ENCODE data around the gene SIRPA.

The SIRPA gene

DNA sequence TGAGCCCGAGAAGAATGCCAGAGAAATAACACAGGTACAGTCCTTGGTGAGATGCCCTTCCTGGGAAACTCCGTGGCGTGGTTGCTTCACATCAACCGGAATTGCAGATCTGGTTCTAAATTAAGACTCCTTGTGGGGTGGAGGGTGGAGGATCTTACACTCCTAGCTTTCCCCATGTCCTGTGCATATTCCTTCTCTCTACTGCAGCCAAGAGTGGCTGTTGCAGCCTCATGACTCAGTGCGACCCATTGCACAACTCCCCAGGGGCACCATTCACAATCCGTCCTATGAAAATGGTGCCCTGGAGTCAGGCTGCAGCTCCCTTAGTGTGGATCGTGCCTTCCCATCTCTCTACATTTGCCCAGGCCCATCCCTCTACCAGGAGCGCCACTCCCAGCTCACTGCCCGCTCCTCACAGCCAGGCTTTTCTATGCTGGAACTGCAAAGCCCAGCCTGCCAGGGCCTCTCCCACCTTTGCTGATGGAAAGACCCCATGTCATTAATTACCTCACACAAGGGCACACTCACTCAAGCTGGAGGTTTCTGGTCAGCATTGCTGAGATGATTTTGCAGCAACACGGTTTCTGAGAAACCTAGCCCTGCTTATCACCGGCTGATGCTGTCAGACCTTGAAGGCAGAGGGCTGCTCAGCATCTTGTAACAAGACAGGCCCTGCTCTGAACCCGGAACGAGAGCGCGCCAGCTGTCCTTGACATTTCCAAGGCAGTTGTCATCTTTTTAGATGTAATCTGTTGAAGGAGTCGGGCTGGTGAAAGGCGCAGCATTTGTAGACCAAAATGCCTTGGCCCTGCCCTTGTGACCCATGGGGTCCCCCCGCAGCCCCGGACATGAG, 39.7 kb downstream of the SIRPA start:
- no peak for FAIRE-seq

DNA sequence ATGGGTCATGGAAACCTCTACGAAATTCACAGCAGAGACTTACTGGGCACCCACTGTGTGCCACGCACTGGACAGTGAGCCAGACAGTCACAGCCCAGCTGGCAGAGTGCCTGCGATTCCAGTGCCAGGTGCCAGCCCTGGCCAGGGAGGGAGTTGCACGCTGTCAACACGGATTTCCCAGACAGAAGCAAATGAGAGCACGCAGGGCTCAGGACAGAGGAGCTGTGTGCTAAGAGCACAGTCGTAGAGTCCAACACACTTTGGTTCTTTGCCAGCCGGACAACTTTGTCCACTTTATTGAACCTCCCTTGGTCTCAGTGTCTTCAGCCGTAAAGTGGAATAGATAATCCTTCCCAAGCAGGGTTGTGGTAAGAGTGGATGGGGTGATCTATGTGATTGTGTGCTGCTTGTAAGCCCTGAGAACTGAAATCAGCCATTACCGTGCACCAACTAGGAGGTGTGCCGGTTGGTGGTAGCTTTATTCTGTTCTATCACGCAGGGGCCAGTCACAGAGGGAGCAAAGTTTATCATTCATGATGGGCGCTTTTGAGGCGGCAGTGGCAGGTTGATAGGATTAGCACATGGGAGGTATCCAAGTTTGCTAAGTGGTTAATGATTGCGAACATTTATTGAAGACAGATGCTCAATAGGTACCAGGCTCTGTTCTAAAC, 40.6 kb downstream of the SIRPA start:
- no peak for FAIRE-seq

DNA sequence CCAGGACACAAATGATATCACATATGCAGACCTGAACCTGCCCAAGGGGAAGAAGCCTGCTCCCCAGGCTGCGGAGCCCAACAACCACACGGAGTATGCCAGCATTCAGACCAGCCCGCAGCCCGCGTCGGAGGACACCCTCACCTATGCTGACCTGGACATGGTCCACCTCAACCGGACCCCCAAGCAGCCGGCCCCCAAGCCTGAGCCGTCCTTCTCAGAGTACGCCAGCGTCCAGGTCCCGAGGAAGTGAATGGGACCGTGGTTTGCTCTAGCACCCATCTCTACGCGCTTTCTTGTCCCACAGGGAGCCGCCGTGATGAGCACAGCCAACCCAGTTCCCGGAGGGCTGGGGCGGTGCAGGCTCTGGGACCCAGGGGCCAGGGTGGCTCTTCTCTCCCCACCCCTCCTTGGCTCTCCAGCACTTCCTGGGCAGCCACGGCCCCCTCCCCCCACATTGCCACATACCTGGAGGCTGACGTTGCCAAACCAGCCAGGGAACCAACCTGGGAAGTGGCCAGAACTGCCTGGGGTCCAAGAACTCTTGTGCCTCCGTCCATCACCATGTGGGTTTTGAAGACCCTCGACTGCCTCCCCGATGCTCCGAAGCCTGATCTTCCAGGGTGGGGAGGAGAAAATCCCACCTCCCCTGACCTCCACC, 42.2 kb downstream of the SIRPA start:
- FAIRE-seq = no peak

DNA sequence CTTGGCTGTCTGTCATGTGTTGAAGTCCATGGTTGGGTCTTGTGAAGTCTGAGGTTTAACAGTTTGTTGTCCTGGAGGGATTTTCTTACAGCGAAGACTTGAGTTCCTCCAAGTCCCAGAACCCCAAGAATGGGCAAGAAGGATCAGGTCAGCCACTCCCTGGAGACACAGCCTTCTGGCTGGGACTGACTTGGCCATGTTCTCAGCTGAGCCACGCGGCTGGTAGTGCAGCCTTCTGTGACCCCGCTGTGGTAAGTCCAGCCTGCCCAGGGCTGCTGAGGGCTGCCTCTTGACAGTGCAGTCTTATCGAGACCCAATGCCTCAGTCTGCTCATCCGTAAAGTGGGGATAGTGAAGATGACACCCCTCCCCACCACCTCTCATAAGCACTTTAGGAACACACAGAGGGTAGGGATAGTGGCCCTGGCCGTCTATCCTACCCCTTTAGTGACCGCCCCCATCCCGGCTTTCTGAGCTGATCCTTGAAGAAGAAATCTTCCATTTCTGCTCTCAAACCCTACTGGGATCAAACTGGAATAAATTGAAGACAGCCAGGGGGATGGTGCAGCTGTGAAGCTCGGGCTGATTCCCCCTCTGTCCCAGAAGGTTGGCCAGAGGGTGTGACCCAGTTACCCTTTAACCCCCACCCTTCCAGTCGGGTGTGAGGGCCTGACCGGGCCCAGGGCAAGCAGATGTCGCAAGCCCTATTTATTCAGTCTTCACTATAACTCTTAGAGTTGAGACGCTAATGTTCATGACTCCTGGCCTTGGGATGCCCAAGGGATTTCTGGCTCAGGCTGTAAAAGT, 43.5 kb downstream of the SIRPA start:
- no peak for FAIRE-seq

DNA sequence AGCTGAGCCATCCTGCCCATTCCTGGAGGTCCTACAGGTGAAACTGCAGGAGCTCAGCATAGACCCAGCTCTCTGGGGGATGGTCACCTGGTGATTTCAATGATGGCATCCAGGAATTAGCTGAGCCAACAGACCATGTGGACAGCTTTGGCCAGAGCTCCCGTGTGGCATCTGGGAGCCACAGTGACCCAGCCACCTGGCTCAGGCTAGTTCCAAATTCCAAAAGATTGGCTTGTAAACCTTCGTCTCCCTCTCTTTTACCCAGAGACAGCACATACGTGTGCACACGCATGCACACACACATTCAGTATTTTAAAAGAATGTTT, 44.0 kb downstream of the SIRPA start:
- FAIRE-seq = no peak

DNA sequence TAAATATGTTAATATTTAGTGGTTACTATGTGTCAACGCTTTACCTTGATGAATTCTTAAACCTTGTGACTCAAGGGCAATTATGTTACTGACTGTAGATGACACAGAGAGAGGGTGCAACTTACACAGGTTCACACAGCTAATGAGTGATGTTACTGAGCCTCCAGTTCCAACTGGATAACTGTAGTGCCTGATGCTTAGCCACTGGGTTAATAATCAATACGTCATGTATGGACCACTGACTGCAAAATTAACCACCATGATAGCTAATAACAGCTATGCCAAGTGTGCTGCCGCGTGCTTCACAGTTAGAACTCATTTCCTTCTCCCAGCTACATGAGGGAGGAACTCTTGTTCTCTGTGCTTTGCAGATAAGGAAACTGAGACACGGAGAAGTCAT, 45.4 kb downstream of the SIRPA start:
- FAIRE-seq = no peak

DNA sequence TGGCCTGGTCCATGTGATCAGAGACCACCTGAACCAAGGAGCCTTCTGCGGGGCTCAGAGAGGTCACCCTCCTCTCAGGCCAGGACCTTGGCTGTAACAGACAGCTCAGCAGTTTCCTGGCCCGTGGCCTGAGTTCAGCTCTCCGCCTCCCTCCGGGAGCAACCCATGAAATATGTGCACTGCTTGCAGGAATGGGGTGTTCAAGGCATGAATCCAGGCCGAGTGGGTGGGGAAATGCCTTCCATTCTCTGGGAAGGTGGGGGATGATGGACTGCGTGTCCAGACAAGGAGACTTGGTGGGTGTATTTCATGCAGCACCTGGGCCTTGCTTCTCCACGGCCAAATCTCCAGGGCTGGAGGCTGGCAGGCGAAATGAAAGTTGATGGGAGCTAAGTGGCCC, 46.0 kb downstream of the SIRPA start:
- FAIRE-seq = no peak

DNA sequence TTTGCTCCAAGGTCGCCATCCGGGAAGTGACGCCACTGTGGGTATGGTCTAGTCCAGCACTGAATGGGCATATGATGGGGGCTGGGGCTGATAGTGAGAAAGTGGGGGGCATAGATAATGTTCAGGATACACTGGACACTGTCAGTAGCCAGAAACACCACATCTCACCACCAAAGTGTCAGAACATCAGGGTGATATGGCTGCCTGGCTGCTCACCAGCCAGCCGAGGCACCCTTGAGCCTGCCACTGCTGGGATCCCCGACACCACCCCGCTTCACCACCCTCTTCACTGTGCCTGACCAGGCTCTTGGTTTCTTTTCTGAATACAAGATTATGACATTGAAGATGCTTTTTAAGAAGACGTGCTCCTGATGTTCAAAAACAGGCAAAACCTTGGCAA, 46.9 kb downstream of the SIRPA start:
- FAIRE-seq = no peak

DNA sequence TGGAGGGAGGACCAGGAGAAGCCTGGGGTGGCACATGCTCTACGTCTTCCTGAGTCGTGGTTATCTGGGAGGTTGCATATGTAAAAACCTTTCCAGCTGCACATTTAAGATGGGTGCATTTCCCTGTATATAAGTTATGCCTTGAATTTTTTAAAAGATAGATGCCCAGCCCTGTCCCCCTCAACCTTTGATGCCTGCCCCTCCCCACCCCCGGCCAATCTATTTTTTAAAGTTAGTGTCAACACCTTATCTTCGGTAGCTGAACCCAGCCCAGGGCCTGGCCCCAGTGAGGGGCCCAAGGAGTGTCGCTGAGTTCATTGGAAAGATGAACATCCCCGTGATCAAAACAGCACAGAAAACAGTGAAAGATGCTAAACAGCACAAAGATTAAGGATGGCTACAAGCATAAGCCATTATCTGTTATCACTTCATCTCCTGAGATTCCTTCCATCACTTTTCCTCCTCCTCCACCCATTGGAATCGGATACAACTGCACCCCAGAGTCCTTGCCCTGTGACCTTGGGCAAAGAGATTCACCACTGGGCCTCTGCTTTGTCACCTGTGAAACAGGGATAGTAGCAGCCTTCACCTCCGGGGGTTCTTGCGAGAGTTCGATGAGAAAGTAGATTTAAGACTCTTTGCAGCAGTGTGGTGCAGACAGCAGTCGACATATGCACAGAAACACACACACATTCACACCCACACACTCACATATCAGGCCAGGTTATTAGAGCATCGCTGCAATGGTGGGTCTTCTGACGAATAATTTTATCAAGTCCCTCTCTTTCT, 47.5 kb downstream of the SIRPA start:
- no peak for FAIRE-seq

DNA sequence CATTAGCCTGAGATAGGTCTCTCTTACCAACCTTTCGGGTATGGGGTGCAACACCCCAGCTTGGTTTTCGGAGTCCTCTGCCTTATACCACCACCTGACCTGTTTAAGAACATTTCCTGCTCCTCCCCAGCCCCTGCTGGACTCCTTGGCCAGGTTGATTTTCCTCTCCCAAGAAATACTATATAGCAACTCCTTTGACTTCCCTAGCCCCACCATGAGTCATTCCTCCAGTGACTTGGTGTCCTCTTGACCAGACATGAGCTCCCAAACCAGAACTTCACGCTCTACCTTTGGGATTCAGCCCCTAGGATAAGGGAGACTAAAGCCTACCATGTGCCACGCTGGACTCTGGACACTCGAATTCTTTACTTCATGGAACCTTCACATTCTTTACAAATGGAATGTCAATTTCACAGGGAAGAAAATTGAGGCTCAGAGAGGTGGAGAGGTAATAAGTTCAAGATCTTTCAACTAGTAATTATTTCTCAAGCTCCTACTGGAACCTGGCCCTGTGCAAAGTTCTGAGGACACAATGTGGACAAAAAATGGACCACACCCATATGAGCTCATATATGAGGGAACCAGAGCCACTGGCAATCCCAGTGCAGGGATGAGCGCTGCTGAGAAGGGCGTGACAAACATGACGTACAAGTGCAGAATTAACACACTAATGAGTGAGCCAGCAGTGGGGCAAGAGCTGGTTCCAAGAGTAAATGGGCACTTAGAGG, 48.2 kb downstream of the SIRPA start:
- FAIRE-seq = no peak

DNA sequence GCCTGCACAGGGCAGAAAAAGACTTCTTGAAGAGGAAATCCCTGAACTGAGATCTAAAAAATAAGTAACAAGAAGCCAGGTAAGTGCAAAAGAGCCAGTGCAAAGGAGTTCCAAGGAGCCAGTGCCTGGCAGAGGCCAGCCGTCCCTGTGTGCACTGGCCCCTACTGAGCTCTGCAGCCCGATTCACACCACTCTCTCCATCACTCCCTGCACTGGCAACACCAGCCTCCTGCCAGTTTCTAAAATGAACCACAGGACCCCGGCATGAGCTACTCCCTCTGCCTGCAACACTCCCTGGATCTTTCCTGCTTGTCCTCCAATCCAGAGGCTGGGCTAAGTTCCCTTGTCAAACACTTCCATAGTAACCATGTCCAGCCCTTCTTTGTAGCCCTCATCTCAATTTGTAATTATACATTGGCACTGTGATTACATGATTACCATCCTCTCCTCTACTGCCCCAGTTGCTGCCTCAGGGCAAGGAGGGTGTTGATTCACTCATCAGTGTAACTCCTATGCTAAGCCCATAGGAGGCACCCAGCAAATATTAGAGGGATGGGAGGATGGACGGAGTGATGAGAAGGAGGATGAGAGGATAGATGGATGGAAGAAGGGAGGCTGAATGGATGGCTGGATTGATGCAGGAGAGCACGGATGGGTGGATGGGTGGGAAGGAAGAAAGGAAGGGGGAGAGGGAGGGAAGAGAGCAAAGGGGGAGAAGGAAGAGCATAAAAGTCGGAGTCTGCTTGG, 49.3 kb downstream of the SIRPA start:
- no peak for FAIRE-seq

DNA sequence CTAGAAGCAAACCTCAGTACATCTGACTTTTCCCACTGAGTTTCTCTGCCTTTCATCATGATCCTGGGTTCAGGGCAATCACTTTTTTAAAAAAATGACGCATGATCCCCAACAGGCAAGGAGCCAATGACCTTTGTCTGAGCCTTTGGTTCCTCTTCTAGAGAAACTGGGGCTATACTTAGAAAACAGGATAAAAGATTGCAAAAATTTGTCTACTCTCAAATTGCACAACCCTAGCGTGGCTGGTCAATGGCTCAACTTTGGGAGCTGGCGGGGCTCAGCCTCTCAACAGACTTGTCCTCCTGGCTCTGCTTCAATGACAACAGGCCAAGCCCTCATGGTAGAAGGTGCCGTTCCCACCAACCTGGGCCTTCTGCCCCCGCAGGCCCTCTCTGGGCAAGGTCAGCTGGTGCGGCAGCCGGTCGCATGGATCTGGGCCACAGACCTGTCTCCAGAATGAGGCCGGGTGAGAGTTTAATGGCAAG, 50.0 kb downstream of the SIRPA start:
- FAIRE-seq = no peak

DNA sequence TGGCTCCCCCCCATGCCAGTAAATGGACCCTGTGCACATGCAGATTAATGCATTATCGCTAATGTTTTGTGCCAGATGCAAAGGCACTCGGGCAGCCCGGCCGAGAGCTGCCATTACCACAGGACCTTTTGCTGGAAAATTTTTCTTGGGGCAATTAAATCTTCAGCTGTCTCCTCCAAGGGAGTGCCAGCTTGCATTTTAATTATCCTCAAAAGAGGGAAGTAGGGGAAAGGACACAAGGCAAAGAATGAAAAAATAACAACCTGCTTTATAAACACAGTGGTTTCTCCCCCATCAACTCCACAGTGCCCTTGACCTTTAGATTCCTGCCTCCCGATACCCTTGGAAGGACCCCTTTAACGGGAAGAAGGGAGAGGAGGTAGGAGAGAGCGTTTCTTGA, 50.5 kb downstream of the SIRPA start:
- no peak for FAIRE-seq

DNA sequence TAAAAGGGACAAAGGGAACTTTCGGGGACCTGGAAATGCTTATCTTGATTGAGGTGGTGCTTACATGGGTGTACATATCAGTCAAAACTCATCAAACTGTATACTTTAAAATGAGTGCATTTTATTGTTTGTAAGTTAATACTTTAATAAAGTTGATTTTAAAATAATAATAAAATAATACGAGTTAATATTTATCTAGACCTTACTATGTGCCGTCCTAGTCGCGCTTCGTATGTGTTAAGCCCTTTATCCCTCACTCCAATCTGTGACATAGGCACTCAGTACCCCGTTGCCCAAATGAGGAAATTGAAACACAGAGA, 51.2 kb downstream of the SIRPA start:
- no peak for FAIRE-seq

DNA sequence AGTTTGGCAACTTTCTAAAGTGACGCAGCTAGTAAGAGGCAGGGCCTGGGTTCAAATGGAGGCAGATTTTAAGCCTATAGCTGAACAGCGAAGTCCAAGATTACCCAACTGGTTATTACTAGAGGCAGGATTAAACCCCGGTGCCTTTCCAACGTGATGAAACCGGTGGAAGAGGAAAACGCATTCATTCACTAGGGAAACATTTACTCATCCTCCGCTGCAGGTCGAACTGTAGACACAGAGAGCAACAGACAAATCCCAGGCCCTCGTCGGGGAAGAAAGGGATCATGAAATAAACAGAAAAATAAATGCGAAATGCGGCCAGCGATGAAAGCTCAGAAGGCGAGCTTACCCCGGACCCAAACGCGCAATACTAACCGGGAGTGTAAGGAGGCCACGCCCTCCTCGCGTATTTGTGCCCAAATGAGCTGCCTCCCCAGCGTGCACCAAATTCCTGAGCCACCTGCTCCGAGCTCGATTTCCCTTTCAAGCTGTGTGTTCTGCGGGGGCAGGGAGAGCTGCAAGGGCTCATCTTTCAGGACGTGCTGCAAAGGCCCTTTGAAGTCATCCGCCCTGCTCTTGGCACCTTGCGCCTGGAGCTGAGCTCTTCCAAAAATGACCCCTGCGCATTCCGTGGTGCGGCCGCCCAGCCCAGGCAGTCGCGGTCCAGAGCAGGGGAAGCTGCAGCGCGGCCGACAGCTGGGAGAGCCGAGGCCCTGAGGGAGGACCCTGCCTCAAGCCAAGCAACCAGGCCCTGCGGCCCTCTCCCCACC, 51.7 kb downstream of the SIRPA start:
- FAIRE-seq = no peak

DNA sequence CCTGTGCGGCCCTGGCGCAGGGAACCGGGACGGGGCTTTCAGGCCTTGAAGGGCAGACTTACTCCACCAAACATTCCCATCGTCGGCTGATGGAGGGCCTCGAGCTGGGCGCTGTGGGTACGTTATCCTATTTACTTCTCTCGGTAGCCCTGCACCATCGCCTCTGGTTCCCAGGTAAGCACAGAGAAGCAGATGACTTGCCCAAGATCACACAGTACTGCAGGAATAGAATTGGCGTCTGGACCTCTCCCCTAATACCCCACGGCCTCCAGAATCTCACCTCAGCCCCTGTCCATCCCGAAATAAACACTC, 52.3 kb downstream of the SIRPA start:
- FAIRE-seq = no peak

DNA sequence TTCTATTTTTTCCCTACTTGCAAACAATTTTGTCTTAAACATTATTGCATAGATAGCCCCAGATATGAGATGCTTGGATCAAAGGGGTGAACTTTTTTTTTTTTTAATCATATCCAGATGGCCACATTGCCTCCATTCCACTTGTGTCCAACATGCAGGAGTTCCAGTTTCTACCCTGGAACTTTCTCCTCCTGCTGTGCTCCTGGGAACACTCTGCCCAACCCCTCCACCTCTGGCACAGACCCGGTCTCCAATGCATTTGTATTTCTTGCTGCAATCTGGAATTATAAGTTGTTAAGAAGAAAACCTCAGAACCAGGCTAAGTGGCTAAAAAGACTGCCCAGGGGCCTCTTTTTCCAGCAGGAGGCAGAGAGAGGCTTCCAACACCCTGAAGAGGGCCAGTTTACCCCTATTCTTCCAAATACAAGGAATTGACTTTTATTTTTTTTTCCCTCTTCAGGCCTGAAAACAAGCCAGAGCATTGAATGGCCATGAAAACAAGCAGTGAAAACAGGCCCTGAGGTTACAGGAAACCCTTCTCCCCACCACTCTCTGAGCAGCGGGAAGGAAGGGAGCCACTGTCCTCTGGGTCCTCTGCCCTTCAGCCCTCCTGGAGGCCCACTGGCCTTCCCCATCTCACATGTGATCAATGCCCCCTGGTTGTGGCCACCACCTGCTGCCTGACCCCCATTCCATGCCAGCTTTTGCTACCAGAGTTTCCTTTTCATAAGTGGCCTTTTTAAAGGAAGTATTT, 54.3 kb downstream of the SIRPA start:
- FAIRE-seq = no peak

DNA sequence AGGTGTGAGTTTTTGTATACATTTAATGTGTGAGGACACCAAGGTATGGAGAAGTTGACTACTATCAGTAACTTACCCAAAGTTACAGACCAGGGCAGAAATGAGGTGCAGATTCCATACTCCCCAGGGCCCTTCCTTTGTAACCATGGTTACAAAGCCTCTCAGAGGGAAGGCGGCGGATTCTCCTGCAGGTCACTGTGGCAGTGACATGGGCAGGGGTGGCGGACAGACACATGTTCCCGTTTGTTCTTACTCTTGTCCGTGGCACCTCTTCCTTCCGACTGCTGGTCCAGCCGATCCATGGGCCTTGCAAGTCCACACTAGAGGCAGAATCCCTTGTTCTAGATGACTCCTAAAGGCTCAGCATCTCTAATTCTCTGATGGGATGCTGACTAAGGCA, 55.6 kb downstream of the SIRPA start:
- no peak for FAIRE-seq

DNA sequence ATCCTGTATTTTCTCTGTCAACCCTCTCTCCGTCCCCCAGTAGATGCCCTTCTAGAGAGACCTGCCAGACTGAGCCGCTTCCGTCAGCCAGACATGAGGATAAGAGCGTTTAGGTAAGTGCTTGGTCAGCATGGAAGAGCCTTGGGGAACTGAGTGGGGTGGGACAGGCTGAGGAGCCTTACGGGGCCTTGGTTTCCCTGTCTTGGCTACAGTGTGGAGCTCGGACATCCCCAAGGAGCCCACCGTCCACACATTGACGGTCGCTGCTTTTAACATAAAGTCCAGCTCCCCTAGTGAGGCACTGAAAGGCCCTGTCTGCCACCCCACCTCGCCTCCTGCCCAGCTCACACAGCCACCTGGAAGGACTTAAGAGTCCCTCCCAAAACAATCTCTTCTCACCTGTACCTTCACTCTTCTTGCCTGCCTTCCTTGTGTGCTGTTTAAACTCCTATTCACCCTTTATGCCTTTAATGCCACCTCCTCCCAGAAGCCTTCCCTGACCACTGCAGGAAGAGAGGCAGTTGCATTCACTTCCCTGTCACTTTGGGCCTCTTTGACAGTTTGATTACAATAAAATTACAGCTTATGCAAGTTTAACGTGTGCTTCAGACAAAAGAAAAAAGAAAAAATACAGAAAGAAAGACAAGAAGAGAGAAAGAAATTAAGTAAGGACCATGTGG, 56.4 kb downstream of the SIRPA start:
- FAIRE-seq = no peak
